ENCODE results near the gene RASSF5.
A peak's percentile ranks its signal among the peaks of the same experiment; 100 is the strongest.

Gene RASSF5

DNA sequence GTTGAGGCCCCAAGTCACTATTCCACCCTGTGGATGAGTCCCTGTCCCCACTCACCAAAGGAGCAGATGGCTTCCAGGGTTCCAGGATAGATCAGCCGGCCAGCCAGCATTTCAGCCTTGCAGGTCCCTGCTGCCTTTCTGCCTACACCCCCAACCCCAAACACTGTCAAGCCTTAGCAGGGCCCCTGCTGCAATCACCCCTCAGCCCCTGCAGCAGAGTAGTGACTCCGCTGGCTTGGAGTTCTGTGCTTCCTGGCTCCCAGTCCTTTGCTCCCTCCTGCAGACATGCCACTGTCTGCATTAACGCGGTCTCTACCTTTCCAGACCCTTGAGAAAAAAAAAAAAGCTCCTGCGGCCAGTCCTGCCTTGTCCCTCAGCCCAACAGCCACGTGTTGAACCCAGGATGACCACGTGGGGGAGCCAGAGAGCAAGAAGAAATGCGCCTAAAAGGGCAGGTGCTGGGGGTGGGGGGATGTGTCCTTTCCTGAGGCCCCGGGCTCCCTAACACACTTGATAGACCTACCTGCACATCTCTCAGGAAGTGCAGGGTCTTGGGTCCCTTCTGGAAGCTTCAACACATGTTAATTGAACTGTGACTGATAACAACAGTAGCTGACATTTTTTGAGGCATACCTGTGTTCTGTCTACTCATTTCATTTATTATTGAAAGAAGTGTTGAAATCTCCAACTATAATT, 37.4 kb downstream of the RASSF5 start:
- DNase-seq (ENCODE audit: low read depth in 2 of 2, low spot score in 1 of 2) = peak; percentile 74 to 75

DNA sequence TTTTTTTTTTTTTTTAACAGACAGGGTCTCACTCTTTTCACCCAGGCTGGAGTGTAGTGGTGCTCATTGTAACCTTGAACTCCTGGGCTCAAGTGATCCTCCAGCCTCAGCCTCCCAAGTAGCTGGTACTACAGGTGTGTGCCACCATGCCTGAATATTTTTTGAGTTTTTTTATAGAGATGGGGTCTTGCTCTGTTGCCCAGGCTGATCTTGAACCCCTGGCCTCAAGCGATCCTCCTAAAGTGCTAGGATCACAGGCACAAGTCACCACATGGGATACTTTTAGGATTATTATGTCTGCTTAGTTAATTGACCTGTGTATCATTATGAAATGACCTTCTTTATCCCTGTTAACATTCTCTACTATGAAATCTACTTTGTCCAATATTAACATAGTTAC, 38.0 kb downstream of the RASSF5 start:
- no peak for DNase-seq (ENCODE audit: low read depth in 2 of 2, low spot score in 1 of 2)

DNA sequence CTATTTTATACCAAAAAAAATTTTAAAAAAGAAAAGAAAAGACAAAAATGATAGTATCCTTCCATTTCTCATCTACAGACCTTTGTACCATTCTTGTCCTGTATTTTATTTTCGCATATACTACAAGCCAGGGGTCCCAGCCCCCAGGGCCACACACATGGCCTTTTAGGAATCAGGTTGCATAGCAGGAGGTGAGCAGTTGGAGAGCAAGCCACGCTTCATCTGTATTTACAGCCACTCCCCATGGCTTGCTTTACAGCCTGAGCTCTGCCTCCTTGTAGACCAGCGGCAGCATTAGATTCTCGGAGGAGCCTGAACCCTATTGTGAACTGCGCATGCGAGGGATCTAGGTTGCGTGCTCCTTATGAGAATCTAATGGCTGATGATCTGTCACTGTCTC, 39.8 kb downstream of the RASSF5 start:
- DNase-seq (ENCODE audit: low read depth in 2 of 2, low spot score in 1 of 2) = no peak

DNA sequence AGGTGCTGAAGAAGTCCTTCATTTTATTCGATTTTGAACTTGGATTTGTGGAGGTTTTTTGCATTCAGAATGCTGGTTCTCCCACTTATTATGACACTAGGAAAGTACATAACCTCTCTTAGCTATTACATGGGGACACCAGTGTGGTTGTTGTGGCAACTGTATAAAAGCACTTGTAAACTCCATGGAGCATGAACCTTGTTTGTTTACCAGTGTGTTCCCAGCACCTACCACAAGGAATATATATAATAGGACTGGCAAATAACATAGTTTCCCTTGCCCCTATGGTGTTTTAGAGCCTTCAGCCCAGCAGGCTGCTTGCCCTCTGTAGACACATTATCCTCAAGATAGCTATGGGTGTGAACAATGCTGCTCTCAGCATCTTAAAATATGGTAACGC, 43.1 kb downstream of the RASSF5 start:
- no peak for DNase-seq (ENCODE audit: low read depth in 2 of 2, low spot score in 1 of 2)

DNA sequence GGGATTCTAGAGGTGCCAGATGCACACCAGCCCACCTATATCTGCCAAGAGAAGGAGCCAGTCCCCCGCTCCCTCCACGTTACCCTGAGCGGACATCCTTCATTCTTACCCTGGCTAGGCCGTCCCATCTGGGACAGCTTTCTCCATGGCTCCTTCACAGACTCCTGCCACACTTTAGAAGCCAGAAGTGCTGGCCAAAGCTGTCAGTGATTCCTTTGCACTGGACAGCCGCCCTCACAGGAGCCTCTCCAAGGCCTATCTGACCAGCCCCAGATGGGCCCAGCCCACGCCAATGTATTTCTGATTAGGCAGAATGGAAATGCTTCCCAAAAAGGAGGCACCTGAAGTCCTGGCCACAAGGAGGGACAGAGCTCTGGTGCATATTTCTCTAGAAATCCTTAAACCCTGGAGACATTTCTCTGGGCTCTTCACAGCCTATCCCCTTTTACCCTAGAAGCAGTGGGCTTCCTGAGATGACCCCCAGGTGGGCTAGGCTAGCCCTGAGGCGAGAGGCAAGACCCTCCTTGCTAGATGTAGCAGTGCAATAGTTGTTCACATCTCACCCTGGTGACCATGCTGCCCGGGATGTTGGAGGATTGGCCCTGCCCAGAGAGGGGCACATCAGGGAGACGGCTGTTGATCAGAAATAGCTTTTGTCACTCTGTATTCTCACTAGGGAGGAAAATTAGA, 44.1 kb downstream of the RASSF5 start:
- DNase-seq (ENCODE audit: low read depth in 2 of 2, low spot score in 1 of 2) = no peak

DNA sequence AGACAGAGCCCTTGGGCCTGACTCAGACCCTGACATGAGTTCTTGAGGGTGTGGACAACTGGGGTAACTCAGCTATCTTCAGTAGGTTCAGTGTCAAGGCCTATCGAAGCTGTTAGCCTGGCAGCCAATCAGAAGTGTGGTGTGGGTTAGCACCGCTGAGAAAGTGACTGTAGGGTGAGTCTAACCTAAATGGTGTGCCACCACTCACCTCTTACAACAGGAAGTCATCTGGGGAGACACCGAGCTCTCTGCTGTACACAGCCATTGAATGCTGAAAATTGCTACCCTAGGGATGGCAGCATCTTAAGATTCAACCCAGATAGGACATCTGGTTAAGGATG, 44.6 kb downstream of the RASSF5 start:
- DNase-seq (ENCODE audit: low read depth in 2 of 2, low spot score in 1 of 2) = peak; percentile 43 to 60

DNA sequence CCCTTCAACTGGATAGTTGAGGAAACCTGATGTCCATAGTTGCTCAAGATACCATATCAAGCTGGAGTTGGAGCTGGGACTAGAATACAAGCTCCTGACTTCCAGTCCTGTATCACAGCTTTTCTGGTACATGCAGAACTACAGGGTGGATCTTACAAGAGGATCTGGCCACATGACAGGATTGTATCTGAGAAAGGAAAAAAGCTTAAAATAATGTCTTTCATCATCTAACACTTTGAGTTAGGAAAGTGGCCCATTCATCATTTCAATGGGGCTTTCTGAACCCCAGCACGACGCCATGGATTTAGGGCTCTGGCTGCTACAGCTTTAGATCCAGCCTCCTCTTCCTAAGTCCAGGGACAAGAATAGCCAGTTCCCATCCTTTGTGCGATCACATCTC, 46.9 kb downstream of the RASSF5 start:
- DNase-seq (ENCODE audit: low read depth in 2 of 2, low spot score in 1 of 2) = no peak

DNA sequence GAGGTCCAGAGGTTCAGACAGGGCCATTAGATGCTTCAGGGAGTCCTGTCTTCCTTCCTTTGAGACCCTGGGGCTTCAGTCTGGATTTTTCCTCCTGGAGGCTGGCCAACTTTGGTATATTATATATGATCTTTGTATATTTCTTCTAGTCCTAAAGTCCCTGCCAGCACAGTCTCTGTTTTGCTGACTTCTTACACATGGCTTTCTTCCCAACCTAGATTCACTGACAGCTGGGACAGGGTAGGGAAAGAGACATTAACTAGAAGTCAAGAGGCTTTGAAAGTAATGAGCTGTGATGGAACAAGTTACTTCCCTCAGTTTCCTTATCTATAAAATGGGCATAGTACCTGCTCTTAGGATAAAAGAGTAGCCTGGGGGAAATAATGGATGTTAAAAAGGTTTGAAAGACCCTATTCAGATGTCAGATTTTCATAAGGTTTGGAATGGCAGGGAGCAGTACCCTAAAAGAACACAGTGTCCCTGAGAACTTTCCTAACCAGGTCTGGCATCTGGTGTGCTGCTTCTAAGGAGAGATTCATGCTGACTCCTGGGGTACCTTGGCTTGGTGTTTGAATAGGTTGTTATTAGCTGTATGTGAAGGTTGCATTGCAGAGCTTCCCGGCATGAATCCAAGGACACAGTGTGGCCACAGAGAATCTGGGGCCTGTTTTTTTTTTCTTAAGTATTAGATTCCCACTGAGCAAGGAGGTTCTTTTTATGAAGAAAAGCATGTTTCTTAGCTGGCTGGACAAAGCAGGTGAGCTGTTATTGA, 47.6 kb downstream of the RASSF5 start:
- no peak for DNase-seq (ENCODE audit: low read depth in 2 of 2, low spot score in 1 of 2)

DNA sequence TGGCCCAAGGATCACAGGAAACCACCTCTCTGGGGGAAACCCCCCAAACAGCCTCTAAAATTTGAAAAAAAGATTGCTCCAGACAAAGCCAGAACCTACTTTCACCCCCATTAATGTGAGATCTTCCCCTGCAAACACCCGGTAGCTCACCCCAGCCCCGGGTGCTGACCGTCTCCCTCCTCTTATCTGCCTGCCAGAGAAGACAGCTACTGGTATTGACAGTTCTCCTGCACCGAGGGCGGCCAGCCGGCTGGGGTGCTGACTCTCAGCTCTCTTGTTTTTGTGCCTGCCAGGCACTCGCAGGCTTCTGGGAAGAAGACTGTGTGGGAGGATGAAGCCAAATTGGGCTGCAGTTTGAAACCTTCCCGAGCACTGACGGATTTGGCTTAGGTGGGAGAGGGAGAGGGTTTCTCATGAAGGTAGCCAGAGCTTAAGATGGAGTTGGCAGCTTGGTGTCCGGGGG, 48.2 kb downstream of the RASSF5 start:
- DNase-seq (ENCODE audit: low read depth in 2 of 2, low spot score in 1 of 2) = no peak

DNA sequence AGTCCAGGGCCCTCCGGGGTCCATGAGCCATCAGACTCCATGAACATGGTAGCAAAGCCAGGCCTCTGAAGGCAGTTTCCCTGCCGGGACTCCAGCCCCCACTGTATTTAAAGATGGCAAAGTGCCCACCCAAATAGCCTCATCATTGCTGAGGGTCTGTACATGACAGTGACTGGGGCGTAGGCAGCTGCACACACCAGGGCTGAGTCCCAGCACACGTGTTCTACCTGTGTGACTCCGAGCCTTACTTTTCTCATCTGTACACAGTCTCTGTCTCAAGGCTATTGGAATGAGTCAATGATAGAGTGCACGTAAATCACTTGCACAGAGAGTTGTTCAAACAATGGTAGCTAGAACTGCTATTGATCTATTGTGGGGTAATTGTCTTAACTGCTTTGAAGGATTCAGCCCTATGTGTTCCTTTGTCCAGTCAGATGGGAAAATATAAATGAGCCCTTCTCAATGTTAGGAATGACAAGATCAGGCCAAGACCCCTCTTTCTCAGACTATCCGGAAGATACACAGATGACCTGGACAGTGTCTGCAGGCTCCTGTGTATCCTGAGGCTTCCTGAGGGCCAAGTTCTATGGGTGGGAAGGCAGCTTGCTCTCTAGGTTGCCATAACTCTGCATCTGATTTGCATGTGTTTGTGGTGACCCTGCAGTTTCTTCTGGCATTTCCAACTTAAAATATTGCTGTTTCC, 48.9 kb downstream of the RASSF5 start:
- DNase-seq (ENCODE audit: low read depth in 2 of 2, low spot score in 1 of 2) = no peak

DNA sequence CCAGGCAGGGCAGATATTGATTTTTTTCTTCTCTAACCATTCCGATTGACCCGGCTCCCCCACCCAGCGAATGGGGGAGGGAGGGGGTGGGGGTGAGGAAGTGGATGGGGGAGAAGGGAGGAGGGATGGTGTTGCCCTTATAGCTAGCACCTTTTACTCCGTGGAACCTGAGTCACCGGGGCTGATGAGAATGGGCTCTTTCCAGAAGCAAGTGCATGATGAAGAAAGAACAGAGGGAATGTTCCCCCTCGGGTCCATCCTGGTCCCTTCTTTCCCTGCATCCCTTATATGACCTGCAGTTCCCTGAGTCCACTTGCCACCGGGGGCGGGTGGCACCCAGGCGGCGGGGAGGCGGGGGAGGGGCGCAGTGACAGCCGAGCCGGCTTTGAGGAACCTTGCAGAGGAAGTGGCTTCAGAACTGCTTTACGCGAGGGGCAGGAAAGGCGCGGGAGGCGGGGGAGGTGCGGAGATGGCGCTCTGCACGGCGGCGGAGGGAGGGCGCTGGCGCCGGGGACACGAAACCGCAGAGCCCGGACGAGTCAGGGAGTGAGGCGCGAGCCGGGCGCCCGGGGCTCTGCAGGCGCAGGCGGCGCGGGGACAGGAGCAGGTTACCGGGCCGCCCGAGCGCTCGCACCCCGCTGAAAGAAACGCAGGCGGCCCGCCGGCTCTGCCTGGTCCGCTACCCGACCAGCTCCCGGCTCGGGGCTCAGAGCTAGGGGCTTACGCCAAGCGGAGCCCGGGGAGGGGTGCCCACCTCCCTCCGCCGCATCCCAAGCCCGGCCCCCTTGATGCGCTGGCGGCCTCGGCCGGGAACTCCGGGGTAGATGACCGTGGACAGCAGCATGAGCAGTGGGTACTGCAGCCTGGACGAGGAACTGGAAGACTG, 49.7 kb downstream of the RASSF5 start:
- peak; percentile 67 to 77 for DNase-seq (ENCODE audit: low read depth in 2 of 2, low spot score in 1 of 2)

DNA sequence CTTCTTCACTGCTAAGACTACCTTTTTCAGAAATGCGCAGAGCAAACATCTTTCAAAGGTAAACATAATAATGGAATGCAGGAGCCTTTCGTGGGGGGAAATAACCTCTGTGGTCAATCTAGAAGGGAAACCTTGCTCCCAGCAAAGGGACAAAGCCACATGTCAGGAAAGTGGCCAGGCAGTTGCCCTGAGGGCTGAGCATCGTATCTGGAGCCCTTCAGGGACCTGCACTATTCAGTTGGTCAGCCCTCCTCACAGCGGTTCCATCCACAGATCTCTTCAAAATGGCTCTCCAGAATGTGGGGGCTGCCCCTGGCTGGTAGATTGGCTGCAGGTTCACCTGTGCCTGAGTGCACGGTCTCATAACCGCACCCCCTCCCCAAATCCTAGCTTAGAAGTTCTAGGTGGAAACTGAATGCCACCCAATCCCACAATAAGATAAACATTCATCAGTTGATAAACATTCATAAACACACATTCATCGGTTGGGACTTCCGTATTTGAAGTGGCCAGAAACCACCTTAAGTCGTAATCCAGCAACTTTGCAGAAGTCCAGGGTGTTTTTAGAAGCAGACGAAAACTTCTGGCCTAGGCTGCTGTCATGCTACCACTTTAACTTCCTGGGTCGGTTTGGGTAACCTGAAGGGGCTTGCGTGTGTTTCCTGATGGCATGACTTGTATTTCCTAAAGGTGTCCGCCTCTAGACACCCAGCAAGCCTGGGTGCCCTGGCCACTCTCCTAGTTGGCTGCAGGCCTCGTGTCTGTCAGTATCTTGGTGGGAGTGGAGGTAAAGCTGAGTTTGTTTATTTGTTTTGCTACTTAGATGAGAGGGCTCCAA, 50.5 kb downstream of the RASSF5 start:
- DNase-seq (ENCODE audit: low read depth in 2 of 2, low spot score in 1 of 2) = no peak

DNA sequence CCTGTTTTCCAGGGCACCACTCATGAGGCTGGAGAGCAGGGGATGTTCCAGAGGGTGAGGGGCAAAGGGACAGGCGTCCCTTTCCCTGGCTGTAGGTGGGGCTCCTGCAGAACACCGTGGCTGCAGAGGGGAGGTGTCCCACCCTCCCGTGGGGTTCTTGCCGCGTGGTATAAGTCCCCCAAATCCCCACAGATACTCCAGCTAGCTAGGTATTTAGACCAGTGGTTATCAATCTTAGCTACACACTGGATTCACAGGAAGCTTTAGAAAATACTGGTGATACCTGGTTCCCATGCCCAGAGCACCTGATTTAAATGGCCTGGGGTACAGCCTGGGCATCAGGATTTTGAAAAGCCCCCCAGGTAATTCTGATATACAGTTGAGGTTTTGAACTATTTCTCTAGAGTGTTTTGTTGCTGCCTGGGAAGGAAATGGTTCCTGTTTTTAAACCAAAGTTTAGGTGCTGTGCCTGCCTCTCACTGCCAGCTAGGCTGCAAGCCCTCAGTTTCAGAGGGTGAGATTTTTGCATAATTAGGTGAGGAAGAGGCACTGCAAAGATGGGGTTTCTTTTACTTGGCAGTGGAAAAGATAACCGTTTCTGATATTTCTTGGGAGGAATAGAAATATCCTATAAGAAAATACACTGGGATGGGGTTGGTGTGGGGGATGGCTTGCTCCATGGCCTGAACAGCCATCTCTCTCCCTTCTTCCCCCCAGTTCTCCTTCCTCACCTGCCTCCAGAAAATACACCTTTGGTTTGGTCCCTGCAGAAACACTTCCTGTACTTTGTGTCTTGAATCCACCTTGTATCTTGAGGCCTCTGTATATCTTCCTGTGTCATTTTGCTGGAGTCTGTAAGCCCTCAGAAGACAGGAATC, 51.7 kb downstream of the RASSF5 start:
- no peak for DNase-seq (ENCODE audit: low read depth in 2 of 2, low spot score in 1 of 2)

DNA sequence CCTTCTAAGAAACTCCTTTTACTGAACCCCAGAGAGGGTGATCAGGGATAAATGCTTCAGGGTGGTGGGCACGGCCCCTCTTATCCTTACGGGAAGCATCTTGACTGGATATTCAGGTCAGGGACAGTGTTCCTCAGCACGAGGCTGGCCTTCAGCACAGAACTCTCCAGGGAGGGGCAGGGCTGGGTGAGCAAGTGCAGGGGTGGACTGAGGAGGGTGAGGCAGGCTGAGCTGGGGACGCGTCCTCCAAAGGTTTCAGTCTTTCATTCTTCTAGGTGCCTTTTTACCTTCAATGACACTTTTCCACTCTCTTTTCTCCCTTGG, 52.3 kb downstream of the RASSF5 start:
- DNase-seq (ENCODE audit: low read depth in 2 of 2, low spot score in 1 of 2) = no peak

DNA sequence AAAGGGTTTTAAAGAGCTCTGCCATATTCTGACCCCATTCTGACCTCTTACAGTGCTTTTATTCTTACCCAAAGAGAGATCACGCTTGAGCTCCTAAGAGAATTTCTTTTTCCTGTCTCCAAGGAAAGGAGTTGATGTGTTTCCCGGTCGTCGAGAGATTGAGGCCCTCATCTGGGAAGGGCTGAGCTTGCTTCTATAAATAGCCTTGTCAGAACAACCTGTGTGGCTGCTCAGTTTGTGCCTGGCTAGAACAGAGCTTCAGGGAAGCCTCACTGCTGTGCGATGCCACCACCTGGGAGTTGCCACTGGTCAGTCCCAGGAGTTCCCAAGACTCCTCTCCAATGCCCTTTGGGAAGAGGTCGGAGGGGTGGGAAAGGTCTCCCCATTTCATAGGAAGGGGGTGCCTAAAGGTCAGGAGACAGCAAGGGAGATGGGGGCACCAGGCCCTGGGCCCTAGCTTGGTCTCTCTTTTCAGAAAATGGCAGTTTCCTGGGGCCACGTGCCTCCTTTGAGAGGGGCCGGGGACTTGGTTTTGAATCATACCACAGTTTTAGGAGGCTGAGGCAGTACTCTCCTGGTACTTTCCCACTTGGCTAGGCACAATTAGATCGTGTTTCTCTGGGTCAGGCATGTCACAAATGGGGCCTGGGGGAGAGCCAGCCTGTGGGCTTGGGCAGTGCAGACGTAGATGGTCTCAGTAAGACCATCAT, 52.8 kb downstream of the RASSF5 start:
- no peak for DNase-seq (ENCODE audit: low read depth in 2 of 2, low spot score in 1 of 2)

DNA sequence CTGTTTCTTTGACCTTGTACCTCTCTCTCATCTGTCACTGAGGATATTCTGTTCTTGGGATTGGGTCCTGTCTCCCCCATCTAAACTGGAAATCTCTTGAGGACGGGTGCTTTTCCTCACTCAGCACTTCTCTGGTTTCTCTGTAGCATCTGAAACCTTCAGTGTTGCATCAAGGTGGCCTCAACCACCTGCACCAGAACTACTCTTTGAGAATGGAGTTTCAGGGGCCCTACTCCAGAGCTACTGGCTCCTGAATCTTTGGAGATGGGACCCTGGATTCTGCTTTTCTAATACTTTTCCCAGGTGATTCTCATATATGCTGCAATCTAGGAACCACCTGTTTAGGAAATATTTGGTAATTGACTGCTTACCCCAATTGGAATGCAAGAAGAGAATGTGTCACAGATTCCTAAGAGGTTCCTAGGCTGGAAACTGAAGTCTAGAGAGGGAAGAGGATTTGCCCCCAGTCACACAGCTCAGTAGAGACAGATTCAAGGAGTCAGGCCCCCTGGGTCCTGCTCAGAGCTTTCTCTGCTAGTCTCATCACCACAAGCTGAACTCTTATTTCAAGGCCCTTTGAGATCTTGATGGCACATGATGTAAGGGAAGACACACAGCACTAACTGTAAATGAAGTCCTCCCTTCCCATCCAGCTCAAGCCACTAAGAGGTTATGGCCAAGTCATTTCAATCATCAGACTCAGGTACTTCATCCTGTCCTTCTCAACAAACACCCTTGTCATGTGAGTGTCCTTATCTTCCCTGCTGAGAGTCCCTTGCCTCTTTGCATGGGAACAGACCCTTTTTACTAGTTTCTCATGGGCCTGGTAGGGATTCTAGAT, 56.3 kb downstream of the RASSF5 start:
- DNase-seq (ENCODE audit: low read depth in 2 of 2, low spot score in 1 of 2) = no peak

DNA sequence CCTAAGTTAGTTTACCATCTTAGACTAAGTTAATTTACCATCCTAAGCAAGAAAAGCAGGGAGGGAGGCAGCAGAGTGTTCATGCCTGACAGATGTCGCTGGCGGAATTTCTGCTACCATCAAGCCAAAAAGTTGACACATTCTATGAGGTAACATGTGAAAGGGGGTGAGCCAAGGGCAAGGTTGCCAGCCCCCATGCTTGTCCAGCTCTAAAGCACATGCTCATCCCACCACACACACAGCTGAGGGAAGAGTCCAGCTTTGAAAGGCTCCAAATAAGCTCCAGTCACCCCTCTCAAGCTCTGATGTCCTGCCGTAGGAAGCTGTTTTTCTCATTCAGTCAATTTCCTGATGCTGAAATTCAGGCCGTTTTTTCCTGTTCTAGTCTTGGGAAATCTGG, 58.7 kb downstream of the RASSF5 start:
- DNase-seq (ENCODE audit: low read depth in 2 of 2, low spot score in 1 of 2) = no peak

Data from stimulated activated CD8-positive, alpha-beta memory T cell treated with anti-CD3 and anti-CD28 coated beads, Interleukin-4, amount 100 ng/mL, for 1 hour (primary cell).